DND-41 (cell line): ENCODE measurements around the gene KCNN3.

Source experiments
- CTCF ChIP-seq: IDR thresholded peaks from 2 replicates; pipeline ENCODE4 v1.5.1; 2012; ENCODE audit warnings: borderline replicate concordance, low read length, moderate library complexity, mild to moderate bottlenecking; ENCODE audit not compliant: poor library complexity, severe bottlenecking; ENCODE audit errors: extremely low read depth
- EZH2 ChIP-seq: IDR thresholded peaks from 3 replicates; pipeline ENCODE4 v1.6.1; 2012; ENCODE audit warnings: borderline replicate concordance, low read depth, mild to moderate bottlenecking, moderate library complexity, low read length, inconsistent platforms; ENCODE audit not compliant: severe bottlenecking

GRCh38 chr1:154743526-154744036, 126.5 kb downstream of the KCNN3 start:
- TF ChIP-seq CTCF = no peak
- TF ChIP-seq EZH2 = no peak
